ENCODE results near the gene PDK2.

GRCh38 chr17:50093807-50094206, 1.3 kb upstream of the PDK2 start:
- TF ChIP-seq EZH2 (IDR thresholded peaks at IDR 0.05; ENCODE audit: insufficient read depth, poor library complexity, severe bottlenecking) = no peak
- no peak for TF ChIP-seq EZH2phosphoT487 (IDR thresholded peaks at IDR 0.05; ENCODE audit: insufficient read depth, low read depth)

Measured in GM23248 (cell line).